IMR-90 (cell line): ENCODE measurements around the gene CASZ1. TPM values are rescaled to one million over a fixed set of nuclear protein-coding genes. Genes with fewer than 3 reads are reported as not detected.

ENCODE experiments used
- ATAC-seq: fragments of 200-7000 bp; cut with Tn5 transposase; 2 replicates; pipeline ENCODE4 v1.9.1; 2020; ENCODE audit warnings: low read depth, mild to moderate bottlenecking, moderate library complexity
- BruUV-seq: library from RNA; stranded (reverse); fragments of 400-500 nt; replicated peaks from 2 replicates; lab custom pipeline; 2021; lab: Mats Ljungman, UMichigan
- CTCF ChIA-PET: fragments of 300-600 bp; formaldehyde crosslinking; extraction: SDS; loops from one replicate; lab custom pipeline; 2021; ENCODE audit warnings: antibody characterized with exemption; lab: Yijun Ruan, JAX
- POLR2A ChIA-PET: fragments of 300-600 bp; sonication (Branson Sonifier 250); formaldehyde crosslinking; loops from one replicate; lab custom pipeline; 2022; ENCODE audit warnings: antibody characterized with exemption; ENCODE audit not compliant: unreplicated experiment; lab: Charles Lee
- DNase-seq: peaks from one replicate; pipeline ENCODE4 v3.0.0; 2013
- H2AFZ ChIP-seq: replicated peaks from 2 replicates; pipeline ENCODE3; 2013; ENCODE audit warnings: low read length, mild to moderate bottlenecking; ENCODE audit not compliant: poor library complexity
- H2AK5ac ChIP-seq: 2 replicates; pipeline ENCODE4 v1.6.1; 2013; ENCODE audit warnings: low read depth, low read length, inconsistent platforms
- H2AK9ac ChIP-seq: replicated peaks from 2 replicates; pipeline ENCODE3; 2013; ENCODE audit warnings: mild to moderate bottlenecking, low read depth, low read length, moderate library complexity; ENCODE audit not compliant: poor library complexity
- H2BK120ac ChIP-seq: 2 replicates; pipeline ENCODE4 v1.6.1; 2013; ENCODE audit warnings: low read depth, low read length, inconsistent platforms
- H2BK15ac ChIP-seq: 3 replicates; pipeline ENCODE4 v1.6.1; 2013; ENCODE audit warnings: low read depth, low read length, inconsistent platforms
- H2BK20ac ChIP-seq: 2 replicates; pipeline ENCODE4 v1.6.1; 2013; ENCODE audit warnings: low read depth, mild to moderate bottlenecking, inconsistent platforms, low read length, moderate library complexity
- H2BK5ac ChIP-seq: 2 replicates; pipeline ENCODE4 v1.6.1; 2013; ENCODE audit warnings: mild to moderate bottlenecking, low read depth, low read length, inconsistent platforms; ENCODE audit not compliant: poor library complexity, severe bottlenecking
- H3K14ac ChIP-seq: replicated peaks from 2 replicates; pipeline ENCODE4 v1.6.1; 2013; ENCODE audit warnings: low read depth, low read length, inconsistent platforms
- H3K18ac ChIP-seq: 2 replicates; pipeline ENCODE4 v1.6.1; 2013; ENCODE audit warnings: low read depth, low read length, control low read depth
- H3K23ac ChIP-seq: 2 replicates; pipeline ENCODE4 v1.6.1; 2013; ENCODE audit warnings: low read depth, low read length, inconsistent platforms
- H3K27ac ChIP-seq: 2 replicates; pipeline ENCODE4 v1.5.1; 2013; ENCODE audit warnings: mild to moderate bottlenecking, control low read depth, low read length; ENCODE audit not compliant: insufficient read depth
- H3K27me3 ChIP-seq: 2 replicates; pipeline ENCODE4 v1.6.1; 2013; ENCODE audit warnings: low read length; ENCODE audit not compliant: control insufficient read depth, insufficient read depth
- H3K36me3 ChIP-seq: 2 replicates; pipeline ENCODE4 v1.6.1; 2013; ENCODE audit warnings: low read length, mixed read lengths; ENCODE audit not compliant: control insufficient read depth, insufficient read depth
- H3K4ac ChIP-seq: 2 replicates; pipeline ENCODE4 v1.6.1; 2013; ENCODE audit warnings: low read depth, low read length, inconsistent platforms
- H3K4me1 ChIP-seq: 2 replicates; pipeline ENCODE4 v1.6.1; 2013; ENCODE audit warnings: low read length, mixed read lengths; ENCODE audit not compliant: control insufficient read depth, insufficient read depth
- H3K4me2 ChIP-seq: 2 replicates; pipeline ENCODE4 v1.6.1; 2013; ENCODE audit warnings: low read depth, mild to moderate bottlenecking, control low read depth, low read length, moderate library complexity
- H3K4me3 ChIP-seq: 2 replicates; pipeline ENCODE4 v1.5.1; 2013; ENCODE audit warnings: low read depth, mild to moderate bottlenecking, control low read depth, low read length, moderate library complexity; ENCODE audit not compliant: insufficient read depth
- H3K56ac ChIP-seq: 2 replicates; pipeline ENCODE4 v1.6.1; 2013; ENCODE audit warnings: low read length, inconsistent platforms; ENCODE audit not compliant: insufficient read depth; ENCODE audit errors: extremely low read depth
- H3K79me1 ChIP-seq, 2 experiments: 2 replicates each; pipeline ENCODE4 v1.6.1; 2013; ENCODE audit warnings: low read length in 2 of 2, inconsistent platforms in 1 of 2, low read depth in 1 of 2
- H3K9ac ChIP-seq: 2 replicates; pipeline ENCODE4 v1.6.1; 2013; ENCODE audit warnings: low read depth, low read length, control low read depth
- H3K9me1 ChIP-seq: 2 replicates; pipeline ENCODE4 v1.6.1; 2013; ENCODE audit warnings: low read length, inconsistent platforms; ENCODE audit not compliant: insufficient read depth
- H3K9me3 ChIP-seq: 2 replicates; pipeline ENCODE4 v1.6.1; 2013; ENCODE audit warnings: low read length; ENCODE audit not compliant: control insufficient read depth, insufficient read depth
- H4K20me1 ChIP-seq: 2 replicates; pipeline ENCODE4 v1.6.1; 2013; ENCODE audit warnings: low read length, inconsistent platforms; ENCODE audit not compliant: insufficient read depth
- H4K5ac ChIP-seq: 2 replicates; pipeline ENCODE4 v1.6.1; 2013; ENCODE audit warnings: mild to moderate bottlenecking, low read depth, low read length, control low read depth
- H4K8ac ChIP-seq, 2 experiments: 2 replicates each; pipeline ENCODE4 v1.6.1; 2013; ENCODE audit warnings: low read depth in 2 of 2, low read length in 2 of 2, control low read depth in 1 of 2, inconsistent platforms in 1 of 2
- H4K91ac ChIP-seq: 2 replicates; pipeline ENCODE4 v1.6.1; 2013; ENCODE audit warnings: low read depth, low read length, inconsistent platforms; ENCODE audit not compliant: insufficient read depth
- MXI1 ChIP-seq: IDR thresholded peaks from 2 replicates; pipeline ENCODE4 v1.6.1; 2012; ENCODE audit warnings: low read depth, mild to moderate bottlenecking, low read length, moderate library complexity, borderline replicate concordance
- POLR2A ChIP-seq: IDR thresholded peaks from 2 replicates; pipeline ENCODE4 v1.6.1; 2012; ENCODE audit warnings: mild to moderate bottlenecking, low read depth, low read length
- WGBS, 2 experiments: methylation state at CpG; one replicate each; pipeline versions ENCODE4 v1.1.5 to v1.1.7; 2013; ENCODE audit warnings: missing lambda C conversion rate in 2 of 2; ENCODE audit not compliant: insufficient read length in 1 of 2; ENCODE audit errors: extremely low coverage in 2 of 2; 5-methylcytosine and 5-hydroxymethylcytosine counted together
- dilution Hi-C: fragments of 300-500 bp; cut with HindIII; formaldehyde crosslinking; loops from one replicate; pipeline ENCODE4 v1.14.3; 2018; ENCODE audit warnings: low sequenced_read_pairs; ENCODE audit not compliant: unreplicated experiment
- in situ Hi-C: fragments of 300-500 bp; cut with MboI; formaldehyde crosslinking; loops from 3 replicates; pipeline ENCODE4 v1.14.3; 2019; ENCODE audit warnings: low sequenced_read_pairs, inconsistent platforms, mixed read lengths
- intact Hi-C: fragments of 100-400 bp; cut with micrococcal nuclease; formaldehyde crosslinking; loops from 2 replicates; pipeline ENCODE4 v1.10.0; 2022
- polyA plus RNA-seq, 3 experiments: library from polyadenylated mRNA; depleted of rRNA; stranded (reverse); fragments of >200 nt; gene quantifications; 2 replicates each; pipeline ENCODE4 v1.2.3, GENCODE V29; 2012; ENCODE audit warnings: low replicate concordance in 1 of 3
- total RNA-seq: library from RNA; depleted of rRNA; stranded (reverse); fragments of >200 nt; gene quantifications from 2 replicates; pipeline ENCODE4 v1.2.3, GENCODE V29; 2012

Gene CASZ1
- total and polyA plus RNA-seq, 2 of the 4 experiments (the other 2 are of a cell fraction): 0.18 to 0.24 TPM

DNA sequence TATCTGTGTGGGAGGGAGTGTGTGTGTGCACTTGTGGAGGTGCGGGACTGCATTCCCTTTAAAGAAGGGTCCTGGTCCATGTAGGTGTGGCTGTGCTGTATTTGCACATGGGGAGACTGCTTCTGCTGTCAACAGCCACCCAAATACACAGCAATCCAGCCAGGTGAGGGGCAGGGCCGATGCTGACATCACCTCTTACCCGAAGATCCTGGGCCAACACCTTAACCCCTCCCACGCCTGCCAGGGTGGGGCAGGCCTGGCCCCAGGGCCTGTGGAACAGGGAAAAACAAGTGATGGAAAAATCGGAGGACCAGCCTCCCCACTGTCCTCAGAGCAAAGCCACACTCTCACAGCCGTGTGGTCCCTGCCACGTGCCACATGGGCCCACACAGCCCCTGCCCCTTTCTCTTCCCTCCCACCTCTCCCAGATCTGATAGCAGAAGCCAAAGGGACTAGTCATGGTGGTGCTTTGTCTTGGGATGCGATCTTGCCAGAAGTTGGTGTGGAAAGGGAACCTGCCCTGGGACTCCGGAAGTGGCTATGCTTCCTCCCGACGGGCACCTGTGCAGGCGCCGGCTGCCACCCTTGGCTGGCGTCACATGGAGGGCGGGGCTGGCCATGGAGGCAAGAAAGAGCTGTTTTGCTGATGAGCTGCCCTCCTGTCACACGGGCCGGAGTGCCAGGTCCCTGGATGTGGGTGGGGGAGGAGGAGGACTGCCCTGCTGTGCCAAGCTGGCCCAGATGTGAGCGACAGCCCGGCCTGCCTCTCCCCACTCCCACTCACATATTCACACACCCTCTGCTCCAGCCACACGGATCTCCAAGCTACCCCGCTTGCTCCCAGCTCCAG, 7.8 kb upstream of the CASZ1 start:
- dilution Hi-C loops (no loop called here), in situ Hi-C loops (no loop called here), intact Hi-C loops (no loop called here)
- peak overlapping the region; percentile 20 for H2AK9ac ChIP-seq
- H3K4me3 ChIP-seq: no peak overlapping the region
- no TSS peak for BruUV-seq
- H2BK5ac ChIP-seq: no peak overlapping the region
- no peak overlapping the region for H2AK5ac ChIP-seq
- H4K91ac ChIP-seq: no peak overlapping the region
- no peak overlapping the region for H2BK120ac ChIP-seq
- no peak overlapping the region for H3K4me2 ChIP-seq
- H4K5ac ChIP-seq: no peak overlapping the region
- no peak overlapping the region for H3K14ac ChIP-seq
- H3K9me1 ChIP-seq: no peaks in the 10 kb centered on the region
- peaks cover 79% of the 10 kb centered on the region for H3K27me3 ChIP-seq
- H3K9ac ChIP-seq: no peak overlapping the region
- CTCF ChIA-PET: no interaction called here
- no peak overlapping the region for H4K8ac ChIP-seq
- H3K56ac ChIP-seq: no peak overlapping the region
- no peaks in the 10 kb centered on the region for H4K20me1 ChIP-seq
- no peak overlapping the region for H2BK15ac ChIP-seq
- peak overlapping the region; percentile 32 for H2AFZ ChIP-seq
- H3K4ac ChIP-seq: no peak overlapping the region
- ATAC-seq: no peak
- no peak for DNase-seq
- no peaks in the 10 kb centered on the region for H3K9me3 ChIP-seq
- no peak overlapping the region for H3K18ac ChIP-seq
- H3K36me3 ChIP-seq: no peaks in the 10 kb centered on the region
- 78% methylated on average over 9 of the region's 21 CpGs; no CpG with 5 or more reads in 1 of the 2 experiments for WGBS, 2 experiments
- TF ChIP-seq POLR2A (no peak), MXI1 (no peak)
- POLR2A ChIA-PET: no interaction called here
- no peaks in the 10 kb centered on the region for H3K4me1 ChIP-seq
- H3K27ac ChIP-seq: no peak overlapping the region
- H3K79me1 ChIP-seq: no peaks in the 10 kb centered on the region
- no peak overlapping the region for H2BK20ac ChIP-seq
- no peak overlapping the region for H3K23ac ChIP-seq
